GM20431 (cell line): Measurements from ENCODE around the gene CTSH.

Experiments used
- in situ Hi-C: fragments of 300-500 bp; cut with MseI, MboI; formaldehyde crosslinking; loops from one replicate; pipeline ENCODE4 v1.15.0; 2020; ENCODE audit warnings: low sequenced_read_pairs; ENCODE audit not compliant: unreplicated experiment

Gene CTSH

GRCh38 chr15:78944669-78945407 lies at the start of gene CTSH:
TSS of gene CTSH (minus strand) at chr15:78945046. CDS start at chr15:78944981, 65 bp downstream.
- in situ Hi-C loops = no loop called here

GRCh38 chr15:78993931-78994530 lies 49.2 kb upstream of the CTSH start:
- in situ Hi-C loops = no loop called here

- in situ Hi-C loops = no loop called here
These were observed 48.5 kb upstream of the CTSH start for GRCh38 chr15:78993257-78993930.

- in situ Hi-C loops = no loop called here
These were observed 47.8 kb upstream of the CTSH start for GRCh38 chr15:78992416-78993256.

GRCh38 chr15:78991879-78992278 lies 47.0 kb upstream of the CTSH start:
- in situ Hi-C loops = no loop called here

GRCh38 chr15:78991476-78991875 lies 46.6 kb upstream of the CTSH start:
- in situ Hi-C loops = no loop called here

- in situ Hi-C loops = no loop called here
These were observed 45.4 kb upstream of the CTSH start for GRCh38 chr15:78990278-78990677.

GRCh38 chr15:78989701-78990240 lies 44.9 kb upstream of the CTSH start:
- in situ Hi-C loops = no loop called here

- in situ Hi-C loops = no loop called here
These were observed 43.6 kb upstream of the CTSH start for GRCh38 chr15:78988361-78988911.

- in situ Hi-C loops = no loop called here
These were observed 42.9 kb upstream of the CTSH start for GRCh38 chr15:78987556-78988360.

GRCh38 chr15:78985859-78986475 lies 41.1 kb upstream of the CTSH start:
- in situ Hi-C loops = no loop called here

GRCh38 chr15:78984041-78984440 lies 39.2 kb upstream of the CTSH start:
- in situ Hi-C loops = no loop called here

GRCh38 chr15:78983146-78983918 lies 38.5 kb upstream of the CTSH start:
- in situ Hi-C loops = no loop called here

GRCh38 chr15:78982736-78983135 lies 37.9 kb upstream of the CTSH start:
- in situ Hi-C loops = no loop called here

GRCh38 chr15:78981532-78982313 lies 36.9 kb upstream of the CTSH start:
- in situ Hi-C loops = no loop called here

GRCh38 chr15:78979456-78980320 lies 34.8 kb upstream of the CTSH start:
- in situ Hi-C loops = no loop called here
